ENCODE results near the gene CDKL4.

DNA sequence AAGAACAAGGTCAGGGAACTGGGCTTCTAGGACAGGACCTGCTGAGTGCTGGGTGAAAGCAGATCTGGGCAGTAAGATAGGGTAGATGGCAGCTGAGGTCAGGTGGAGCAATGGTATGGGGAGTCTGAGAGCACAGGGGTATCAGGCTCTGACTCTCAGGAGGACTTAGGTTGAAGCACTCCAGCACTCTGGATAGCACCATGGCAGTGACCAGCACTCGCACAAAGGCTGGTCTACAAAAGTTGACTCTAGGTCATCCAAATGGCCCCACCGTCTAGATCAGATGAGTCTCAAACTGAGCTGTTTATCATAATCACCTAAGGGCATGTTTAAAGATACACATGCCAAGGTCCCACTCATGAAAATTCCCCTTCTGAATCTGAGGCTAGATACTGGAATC is 60.1 kb downstream of the CDKL4 start:
- TF ChIP-seq CENPT (CRISPR knock-in tag; IDR thresholded peaks at IDR 0.05; ENCODE audit: low read depth): no peak
- no peak for TF ChIP-seq NONO (IDR thresholded peaks at IDR 0.05)
- TF ChIP-seq NONO (CRISPR knock-in tag; conservative IDR thresholded peaks at IDR 0.05): no peak
- TF ChIP-seq SP2 (CRISPR knock-in tag; IDR thresholded peaks at IDR 0.05): no peak
- TF ChIP-seq, protein P1, sequence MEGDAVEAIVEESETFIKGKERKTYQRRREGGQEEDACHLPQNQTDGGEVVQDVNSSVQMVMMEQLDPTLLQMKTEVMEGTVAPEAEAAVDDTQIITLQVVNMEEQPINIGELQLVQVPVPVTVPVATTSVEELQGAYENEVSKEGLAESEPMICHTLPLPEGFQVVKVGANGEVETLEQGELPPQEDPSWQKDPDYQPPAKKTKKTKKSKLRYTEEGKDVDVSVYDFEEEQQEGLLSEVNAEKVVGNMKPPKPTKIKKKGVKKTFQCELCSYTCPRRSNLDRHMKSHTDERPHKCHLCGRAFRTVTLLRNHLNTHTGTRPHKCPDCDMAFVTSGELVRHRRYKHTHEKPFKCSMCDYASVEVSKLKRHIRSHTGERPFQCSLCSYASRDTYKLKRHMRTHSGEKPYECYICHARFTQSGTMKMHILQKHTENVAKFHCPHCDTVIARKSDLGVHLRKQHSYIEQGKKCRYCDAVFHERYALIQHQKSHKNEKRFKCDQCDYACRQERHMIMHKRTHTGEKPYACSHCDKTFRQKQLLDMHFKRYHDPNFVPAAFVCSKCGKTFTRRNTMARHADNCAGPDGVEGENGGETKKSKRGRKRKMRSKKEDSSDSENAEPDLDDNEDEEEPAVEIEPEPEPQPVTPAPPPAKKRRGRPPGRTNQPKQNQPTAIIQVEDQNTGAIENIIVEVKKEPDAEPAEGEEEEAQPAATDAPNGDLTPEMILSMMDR (CRISPR knock-in tag; IDR thresholded peaks at IDR 0.05): no peak
- TF ChIP-seq POLR2A (IDR thresholded peaks at IDR 0.05; ENCODE audit: insufficient read depth in 1 of 2, low read depth in 2 of 2, low read length in 2 of 2): no peak
- TF ChIP-seq, protein P2, sequence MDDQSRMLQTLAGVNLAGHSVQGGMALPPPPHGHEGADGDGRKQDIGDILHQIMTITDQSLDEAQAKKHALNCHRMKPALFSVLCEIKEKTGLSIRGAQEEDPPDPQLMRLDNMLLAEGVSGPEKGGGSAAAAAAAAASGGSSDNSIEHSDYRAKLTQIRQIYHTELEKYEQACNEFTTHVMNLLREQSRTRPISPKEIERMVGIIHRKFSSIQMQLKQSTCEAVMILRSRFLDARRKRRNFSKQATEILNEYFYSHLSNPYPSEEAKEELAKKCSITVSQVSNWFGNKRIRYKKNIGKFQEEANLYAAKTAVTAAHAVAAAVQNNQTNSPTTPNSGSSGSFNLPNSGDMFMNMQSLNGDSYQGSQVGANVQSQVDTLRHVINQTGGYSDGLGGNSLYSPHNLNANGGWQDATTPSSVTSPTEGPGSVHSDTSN (CRISPR knock-in tag; IDR thresholded peaks at IDR 0.05; ENCODE audit: borderline replicate concordance): no peak
- TF ChIP-seq JUND (CRISPR knock-in tag; IDR thresholded peaks at IDR 0.05): no peak

Measured in HepG2 (cell line).